Activated naive CD8-positive, alpha-beta T cell treated with anti-CD3 and anti-CD28 coated beads, Interleukin-2, amount 10 ng/mL, durations not matched to agents 7 days and 5 days (primary cell): ENCODE data around the gene NFAM1. TPM values are rescaled to one million over a fixed set of nuclear protein-coding genes. Genes with fewer than 3 reads are reported as not detected.

Source experiments
- ATAC-seq: fragments of 150-1000 bp; cut with Tn5 transposase; one replicate; pipeline ENCODE4 v1.10.0; 2021; ENCODE audit warnings: low read depth, moderate library complexity
- POLR2A ChIA-PET: fragments of 350-600 bp; sonication (Branson Sonifier 250); formaldehyde crosslinking; loops from one replicate; lab custom pipeline; 2021; ENCODE audit warnings: antibody characterized with exemption; lab: Charles Lee
- DNase-seq: peaks from one replicate; pipeline ENCODE4 v3.0.0; 2021
- H3K27ac Mint-ChIP-seq: one replicate; pipeline ENCODE4 v1.8.0; 2022; ENCODE audit warnings: mild to moderate bottlenecking, mixed read lengths
- H3K27me3 Mint-ChIP-seq: one replicate; pipeline ENCODE4 v1.8.0; 2022; ENCODE audit warnings: mild to moderate bottlenecking, moderate library complexity, mixed read lengths
- H3K36me3 Mint-ChIP-seq: one replicate; pipeline ENCODE4 v1.8.0; 2021; ENCODE audit warnings: mild to moderate bottlenecking, mixed read lengths
- H3K4me1 Mint-ChIP-seq: one replicate; pipeline ENCODE4 v1.8.0; 2021; ENCODE audit warnings: mixed read lengths
- H3K4me3 Mint-ChIP-seq: one replicate; pipeline ENCODE4 v1.8.0; 2022; ENCODE audit warnings: mild to moderate bottlenecking, moderate library complexity, mixed read lengths
- H3K9me3 Mint-ChIP-seq: one replicate; pipeline ENCODE4 v1.8.0; 2021; ENCODE audit warnings: mixed read lengths
- total RNA-seq, 2 experiments: library from RNA; stranded (reverse); gene quantifications; one replicate each; pipeline ENCODE4 v1.2.3, GENCODE V29; 2021

Gene NFAM1
- total RNA-seq, 2 experiments from 2014 or later = 0.22 to 0.26 TPM

DNA sequence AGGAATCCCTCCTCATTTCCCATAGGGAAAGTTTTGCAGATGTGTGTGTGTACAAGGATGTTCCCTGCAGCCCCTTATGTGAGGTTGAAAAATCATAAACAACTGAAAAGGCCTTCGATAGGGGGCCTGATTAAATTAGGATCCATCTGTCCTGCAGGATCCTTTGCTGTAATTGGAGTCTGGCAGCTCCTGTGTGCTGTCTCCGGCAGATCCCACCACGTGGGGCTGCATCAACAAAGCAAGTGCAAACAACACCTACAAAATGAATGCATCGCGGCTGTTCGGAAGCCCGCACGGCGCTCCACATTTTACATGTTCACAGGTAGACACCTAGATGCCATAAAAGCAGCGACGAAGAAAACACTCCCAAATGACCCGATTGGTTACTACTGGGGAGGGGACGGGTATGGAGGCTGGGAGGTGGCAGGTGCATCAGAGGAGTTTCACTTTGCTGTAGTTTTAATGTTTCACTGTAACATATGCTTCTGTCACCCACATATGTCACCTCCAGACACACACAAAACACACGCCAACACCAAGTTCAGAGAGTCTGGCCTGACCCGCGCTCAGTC is 52.2 kb downstream of the NFAM1 start:
- no peak overlapping the region for H3K4me3 Mint-ChIP-seq
- POLR2A ChIA-PET = no interaction called here
- peaks cover 3% of the 10 kb centered on the region for H3K4me1 Mint-ChIP-seq
- H3K36me3 Mint-ChIP-seq = no peaks in the 10 kb centered on the region
- H3K27me3 Mint-ChIP-seq = peaks cover 3% of the 10 kb centered on the region
- no peak overlapping the region for H3K27ac Mint-ChIP-seq
- H3K9me3 Mint-ChIP-seq = no peaks in the 10 kb centered on the region
- no peak for DNase-seq
- ATAC-seq = no peak

DNA sequence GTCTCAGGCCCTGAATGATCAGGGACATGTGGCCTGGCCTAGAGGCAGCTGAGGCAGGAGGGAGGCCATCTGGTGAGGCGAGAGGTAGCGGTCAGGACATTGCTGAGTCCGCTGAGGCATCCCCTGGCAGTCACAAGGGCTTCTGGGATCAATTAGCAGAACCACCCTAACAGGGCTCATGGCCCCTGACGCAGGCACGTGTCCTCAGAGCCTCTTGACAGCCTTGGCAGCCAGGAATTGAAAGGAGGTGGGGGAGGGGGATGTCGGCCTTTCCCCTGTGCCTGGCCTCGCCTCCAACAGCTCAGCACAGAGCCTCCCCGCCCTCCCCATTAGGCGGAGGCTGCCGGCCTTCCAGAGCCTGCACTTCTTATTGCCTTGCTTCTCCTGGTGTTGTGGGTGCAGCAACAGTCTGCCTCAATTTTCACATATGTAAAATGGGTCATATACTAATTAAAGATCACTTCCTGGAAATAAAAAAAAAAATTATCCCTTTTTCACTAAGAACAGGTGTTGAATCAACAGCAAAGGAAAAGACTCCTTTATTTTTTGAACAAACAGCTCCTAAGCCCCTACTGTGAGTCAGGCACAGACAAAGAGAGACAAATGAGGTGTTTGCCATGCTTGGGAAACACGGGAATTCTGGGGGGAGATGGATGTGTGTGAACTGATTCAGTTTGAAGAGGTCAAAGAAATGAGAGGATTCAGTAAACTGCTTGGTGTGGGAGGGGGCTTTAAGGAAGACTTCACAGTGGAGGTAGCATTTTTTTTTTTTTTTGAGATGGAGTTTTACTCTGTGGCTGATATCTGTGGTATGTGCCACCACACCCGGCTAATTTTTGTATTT is 55.3 kb downstream of the NFAM1 start:
- no peaks in the 10 kb centered on the region for H3K27me3 Mint-ChIP-seq
- POLR2A ChIA-PET = no interaction called here
- no peak for DNase-seq
- ATAC-seq = no peak
- no peak overlapping the region for H3K27ac Mint-ChIP-seq
- H3K4me3 Mint-ChIP-seq = no peak overlapping the region
- no peaks in the 10 kb centered on the region for H3K36me3 Mint-ChIP-seq
- H3K9me3 Mint-ChIP-seq = no peaks in the 10 kb centered on the region
- H3K4me1 Mint-ChIP-seq = peaks cover 6% of the 10 kb centered on the region

DNA sequence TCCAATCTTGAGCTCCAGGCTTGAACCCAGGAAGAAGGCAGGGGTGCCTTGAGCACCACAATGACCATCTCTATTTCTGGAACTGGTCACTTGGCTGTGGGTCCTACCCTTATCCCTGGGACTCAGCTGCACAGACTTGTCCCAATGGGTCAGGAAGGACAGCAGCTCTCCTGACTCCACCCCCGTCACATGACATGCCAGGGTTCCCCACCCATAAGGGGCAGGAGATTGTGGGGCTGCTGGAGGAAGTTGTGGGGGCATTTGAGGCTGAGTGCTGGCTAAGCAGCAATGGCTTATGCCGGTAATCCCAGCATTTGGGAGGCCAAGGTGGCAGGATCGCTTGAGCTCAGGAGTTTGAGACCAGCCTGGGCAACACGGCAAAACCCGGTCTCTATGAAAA is 56.2 kb downstream of the NFAM1 start:
- Mint-ChIP-seq H3K9me3 (no peaks in the 10 kb centered on the region), H3K27ac (no peak overlapping the region), H3K36me3 (no peaks in the 10 kb centered on the region), H3K4me1 (peaks cover 6% of the 10 kb centered on the region), H3K4me3 (no peak overlapping the region), H3K27me3 (no peaks in the 10 kb centered on the region)
- POLR2A ChIA-PET = no interaction called here
- no peak for ATAC-seq
- no peak for DNase-seq

DNA sequence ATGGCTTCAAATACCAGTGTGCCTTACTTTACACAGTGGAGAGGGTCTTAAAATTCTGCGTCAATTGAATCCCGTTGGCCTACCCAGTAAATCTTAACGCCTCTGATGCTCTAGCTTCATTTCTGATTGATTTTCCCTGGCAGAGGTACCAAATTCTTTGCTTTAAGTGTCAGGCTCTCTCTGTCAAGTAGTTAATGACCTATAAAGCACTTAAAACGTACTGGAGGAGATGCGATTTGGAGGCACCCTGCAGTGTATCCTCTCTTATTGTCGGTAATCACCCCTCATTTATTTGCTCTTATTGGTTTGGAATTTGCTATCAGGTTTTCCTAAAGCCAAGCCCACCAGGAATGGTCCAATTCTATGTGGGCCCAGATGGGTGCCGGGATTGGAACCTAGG is 59.2 kb downstream of the NFAM1 start:
- Mint-ChIP-seq H3K27me3 (peaks cover 6% of the 10 kb centered on the region), H3K4me3 (no peak overlapping the region), H3K4me1 (peaks cover 11% of the 10 kb centered on the region), H3K27ac (no peak overlapping the region), H3K36me3 (no peaks in the 10 kb centered on the region), H3K9me3 (no peaks in the 10 kb centered on the region)
- no peak for DNase-seq
- POLR2A ChIA-PET = no interaction called here
- no peak for ATAC-seq

DNA sequence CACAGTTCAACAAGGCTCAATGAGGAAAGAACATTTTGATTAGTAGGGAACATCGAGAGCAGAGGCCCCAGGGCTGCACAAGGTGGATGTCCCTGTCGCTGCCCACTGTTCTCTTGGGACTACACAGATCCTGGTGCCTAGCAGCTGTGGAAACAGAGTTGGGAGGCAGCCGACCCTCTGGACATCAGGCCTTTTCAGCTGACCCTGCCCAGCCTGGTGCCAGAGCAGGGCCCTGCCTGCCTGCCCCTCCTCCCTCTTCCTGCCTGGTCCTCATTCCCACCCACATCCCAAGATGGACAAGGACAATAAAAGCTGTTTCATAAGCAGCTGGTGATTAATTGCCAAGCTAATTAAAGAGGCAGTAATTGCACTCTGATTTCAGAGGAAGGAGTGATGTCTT is 60.7 kb downstream of the NFAM1 start:
- H3K27ac Mint-ChIP-seq = no peak overlapping the region

DNA sequence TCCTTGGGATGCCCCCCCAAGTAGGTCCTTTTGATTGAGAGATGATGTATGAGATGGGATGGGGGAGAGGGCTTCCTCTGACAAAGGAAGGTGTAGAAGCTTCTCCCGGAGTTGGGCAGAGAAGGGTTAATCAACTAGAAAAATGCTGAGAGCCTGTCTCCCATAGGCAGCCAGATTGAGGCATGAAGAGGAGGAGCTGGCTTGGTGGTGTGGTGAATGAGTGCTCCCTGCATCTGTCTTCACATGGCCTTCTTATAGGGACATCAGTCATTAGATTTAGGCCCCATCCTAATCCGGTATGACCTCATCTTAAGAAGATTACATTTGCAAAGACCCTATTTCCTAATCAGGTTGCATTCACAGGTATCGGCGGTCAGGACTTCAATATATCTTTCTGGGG is 61.1 kb downstream of the NFAM1 start:
- Mint-ChIP-seq H3K36me3 (no peaks in the 10 kb centered on the region), H3K27ac (no peak overlapping the region), H3K27me3 (peaks cover 25% of the 10 kb centered on the region), H3K4me3 (no peak overlapping the region), H3K9me3 (no peaks in the 10 kb centered on the region), H3K4me1 (peaks cover 14% of the 10 kb centered on the region)
- ATAC-seq (no peak), DNase-seq (no peak)
- POLR2A ChIA-PET = no interaction called here

More for the DNA sequence above, 60.7 kb downstream of the NFAM1 start:
- Mint-ChIP-seq H3K4me1 (peaks cover 14% of the 10 kb centered on the region), H3K27me3 (peaks cover 21% of the 10 kb centered on the region), H3K4me3 (no peak overlapping the region), H3K9me3 (no peaks in the 10 kb centered on the region), H3K36me3 (no peaks in the 10 kb centered on the region)
- ATAC-seq = no peak
- DNase-seq = no peak
- POLR2A ChIA-PET = no interaction called here

DNA sequence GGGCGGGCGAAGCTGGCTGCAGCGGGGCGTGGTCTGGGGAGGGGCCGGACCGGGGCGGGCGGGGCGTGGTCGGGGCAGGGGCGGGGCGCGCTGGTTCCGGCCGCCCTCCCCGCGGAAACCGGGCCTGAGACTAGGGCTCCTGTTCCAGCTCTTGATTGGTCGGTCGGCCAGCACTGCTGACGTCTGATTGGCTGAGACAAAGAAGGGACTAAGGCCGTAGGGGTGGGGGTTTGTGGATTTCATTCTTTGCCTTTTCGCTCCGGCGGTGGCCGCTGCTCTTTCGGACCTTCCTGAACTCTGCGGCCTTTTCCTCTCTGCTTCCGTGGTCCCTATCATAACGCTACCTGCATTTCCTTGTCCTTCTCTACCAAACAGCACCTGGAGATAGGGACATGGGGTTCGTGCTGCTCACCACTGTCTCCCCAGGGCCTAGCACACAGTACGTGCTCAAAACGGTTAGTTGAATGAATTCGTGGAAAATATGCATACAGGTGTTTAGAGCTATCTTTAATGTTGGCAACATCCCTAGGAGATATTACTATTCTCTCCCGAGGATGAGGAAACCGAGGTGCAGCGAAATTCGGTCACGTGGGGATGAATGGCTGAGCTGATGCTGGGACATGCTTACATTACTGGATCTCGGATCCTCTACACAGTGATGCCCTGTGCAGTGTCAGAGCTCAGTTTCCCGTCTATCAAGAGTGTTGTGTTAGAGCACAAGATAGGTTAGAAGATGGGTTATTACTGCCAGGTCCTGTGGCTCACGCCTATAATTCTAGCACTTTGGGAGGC is 62.8 kb downstream of the NFAM1 start:
- H3K36me3 Mint-ChIP-seq = no peaks in the 10 kb centered on the region
- H3K4me3 Mint-ChIP-seq = peak overlapping the region; percentile 90
- DNase-seq = peak; percentile 85
- peaks cover 14% of the 10 kb centered on the region for H3K4me1 Mint-ChIP-seq
- peak; percentile 99 for ATAC-seq
- no peaks in the 10 kb centered on the region for H3K9me3 Mint-ChIP-seq
- H3K27me3 Mint-ChIP-seq = peaks cover 41% of the 10 kb centered on the region
- POLR2A ChIA-PET = interaction anchor here (1.1 kb wide), 1 partner anchor 279 kb away, joined by 5 read pairs; the partner anchor contains the start of gene NDUFA6
- peak overlapping the region; percentile 76 for H3K27ac Mint-ChIP-seq

DNA sequence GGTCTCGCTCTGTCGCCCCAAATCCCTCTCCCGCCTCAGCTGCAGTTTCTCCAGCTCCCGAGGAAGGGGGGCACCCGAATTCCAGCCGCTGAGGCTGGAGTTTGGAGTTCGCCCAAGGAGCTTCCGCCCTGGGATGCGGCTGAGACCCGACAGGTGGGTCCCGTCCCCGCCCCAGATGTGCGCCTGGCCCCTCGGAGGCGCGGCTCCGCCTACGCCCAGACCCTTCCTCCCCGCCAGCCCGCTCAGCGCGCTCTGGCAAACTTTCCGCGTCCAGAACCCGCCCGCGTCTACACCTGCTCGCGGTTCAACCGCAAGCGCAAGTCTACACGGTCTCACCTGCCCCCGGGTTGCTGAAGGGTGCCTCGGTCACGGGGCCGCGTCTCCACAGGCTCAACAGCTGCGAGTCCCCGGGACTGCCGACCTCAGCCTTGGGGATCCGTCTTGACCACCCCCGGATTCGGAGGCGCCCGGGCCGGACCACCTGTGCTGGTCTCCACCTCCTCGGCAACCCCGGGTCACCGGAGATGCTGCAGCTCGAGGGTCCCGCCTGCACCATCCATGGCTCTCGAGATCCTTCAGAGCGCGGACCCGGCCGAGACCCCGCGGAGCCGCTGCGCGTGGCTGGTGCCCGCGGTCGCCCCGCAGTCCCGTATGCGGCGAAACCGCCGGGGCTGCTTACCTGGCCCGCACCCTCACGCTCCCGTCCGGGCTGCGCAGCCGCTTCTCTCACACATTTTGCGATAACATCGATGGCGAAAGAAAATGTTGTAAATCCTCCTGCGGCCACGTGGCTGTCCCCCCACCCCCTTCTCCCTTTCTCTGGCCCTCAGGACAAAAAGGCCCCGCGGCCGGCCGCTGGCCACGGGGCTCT is 63.6 kb downstream of the NFAM1 start:
- H3K4me3 Mint-ChIP-seq = peak overlapping the region; percentile 90
- ATAC-seq (peak; percentile 35), DNase-seq (no peak)
- no peaks in the 10 kb centered on the region for H3K9me3 Mint-ChIP-seq
- no peaks in the 10 kb centered on the region for H3K36me3 Mint-ChIP-seq
- H3K27me3 Mint-ChIP-seq = peaks cover 48% of the 10 kb centered on the region
- POLR2A ChIA-PET = no interaction called here
- no peak overlapping the region for H3K27ac Mint-ChIP-seq
- peaks cover 14% of the 10 kb centered on the region for H3K4me1 Mint-ChIP-seq

DNA sequence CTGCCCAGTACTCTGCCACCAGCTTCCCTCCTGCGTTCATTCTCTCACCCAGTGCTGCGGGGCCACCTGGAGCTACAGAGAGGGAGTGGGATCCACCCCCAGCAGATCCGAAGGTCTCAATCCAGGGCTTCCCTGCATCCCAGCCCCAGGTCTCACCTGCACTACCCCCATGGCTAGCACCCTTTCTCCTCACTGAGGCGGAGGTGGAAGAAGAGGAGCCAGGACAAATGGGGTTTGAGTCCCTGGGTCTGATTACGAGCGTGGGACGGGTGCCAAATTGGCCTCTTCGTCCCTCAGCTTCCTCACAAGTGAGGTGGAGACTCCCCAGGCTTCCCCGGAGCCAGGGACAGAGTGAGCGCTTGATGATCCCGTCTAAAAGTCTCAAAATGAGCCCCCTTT is 64.2 kb downstream of the NFAM1 start:
- Mint-ChIP-seq H3K27ac (no peak overlapping the region), H3K4me1 (peaks cover 14% of the 10 kb centered on the region)
- DNase-seq = no peak

DNA sequence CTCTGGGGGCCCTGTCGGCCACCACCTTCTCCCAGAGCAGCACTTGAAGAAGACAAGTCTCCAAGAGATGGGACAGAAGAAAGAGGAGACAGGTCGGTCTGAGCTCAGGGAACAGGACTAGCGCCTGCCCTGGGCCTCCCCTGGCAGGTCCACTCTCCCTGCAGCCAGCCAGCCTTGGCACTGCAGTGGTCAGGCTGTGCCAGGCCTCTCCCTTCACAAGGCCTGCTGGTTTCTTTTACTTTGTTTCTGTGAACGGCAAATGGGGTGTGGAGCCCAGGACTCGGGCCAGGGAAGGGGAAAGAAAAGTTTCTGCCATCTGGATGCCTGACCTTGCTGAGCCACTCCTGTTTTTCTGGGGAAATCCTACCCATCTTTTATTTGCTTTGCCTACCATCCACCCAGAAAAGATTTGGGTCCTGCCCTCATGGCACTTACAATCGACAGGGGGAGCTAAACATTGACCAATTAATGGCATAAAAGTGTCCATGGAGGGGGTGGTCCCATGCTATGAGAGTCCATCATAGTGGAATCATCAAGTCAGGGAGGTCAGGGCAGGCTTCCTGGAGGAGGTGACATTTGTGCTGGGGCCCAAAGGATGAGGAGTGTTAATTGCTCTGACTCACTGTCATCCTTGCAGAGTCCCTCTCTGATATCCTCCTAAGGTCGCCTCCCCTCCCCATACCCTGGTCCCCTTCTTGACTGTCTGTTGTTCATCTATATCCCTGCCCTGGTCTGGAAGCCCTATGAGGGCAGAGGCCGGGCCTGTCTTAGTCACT is 65.2 kb downstream of the NFAM1 start:
- no peak overlapping the region for H3K4me3 Mint-ChIP-seq
- no peaks in the 10 kb centered on the region for H3K9me3 Mint-ChIP-seq
- POLR2A ChIA-PET = interaction anchor here (0.7 kb wide), 1 partner anchor 22 kb away, joined by 4 read pairs; no protein-coding TSS in a partner anchor
- no peak for ATAC-seq
- no peaks in the 10 kb centered on the region for H3K36me3 Mint-ChIP-seq
- peaks cover 14% of the 10 kb centered on the region for H3K4me1 Mint-ChIP-seq
- H3K27ac Mint-ChIP-seq = no peak overlapping the region
- H3K27me3 Mint-ChIP-seq = peaks cover 49% of the 10 kb centered on the region
- no peak for DNase-seq

More for the DNA sequence above, 64.2 kb downstream of the NFAM1 start:
- H3K4me3 Mint-ChIP-seq = peak overlapping the region; percentile 90
- ATAC-seq = no peak
- POLR2A ChIA-PET = no interaction called here
- no peaks in the 10 kb centered on the region for H3K9me3 Mint-ChIP-seq
- H3K36me3 Mint-ChIP-seq = no peaks in the 10 kb centered on the region
- peaks cover 49% of the 10 kb centered on the region for H3K27me3 Mint-ChIP-seq

DNA sequence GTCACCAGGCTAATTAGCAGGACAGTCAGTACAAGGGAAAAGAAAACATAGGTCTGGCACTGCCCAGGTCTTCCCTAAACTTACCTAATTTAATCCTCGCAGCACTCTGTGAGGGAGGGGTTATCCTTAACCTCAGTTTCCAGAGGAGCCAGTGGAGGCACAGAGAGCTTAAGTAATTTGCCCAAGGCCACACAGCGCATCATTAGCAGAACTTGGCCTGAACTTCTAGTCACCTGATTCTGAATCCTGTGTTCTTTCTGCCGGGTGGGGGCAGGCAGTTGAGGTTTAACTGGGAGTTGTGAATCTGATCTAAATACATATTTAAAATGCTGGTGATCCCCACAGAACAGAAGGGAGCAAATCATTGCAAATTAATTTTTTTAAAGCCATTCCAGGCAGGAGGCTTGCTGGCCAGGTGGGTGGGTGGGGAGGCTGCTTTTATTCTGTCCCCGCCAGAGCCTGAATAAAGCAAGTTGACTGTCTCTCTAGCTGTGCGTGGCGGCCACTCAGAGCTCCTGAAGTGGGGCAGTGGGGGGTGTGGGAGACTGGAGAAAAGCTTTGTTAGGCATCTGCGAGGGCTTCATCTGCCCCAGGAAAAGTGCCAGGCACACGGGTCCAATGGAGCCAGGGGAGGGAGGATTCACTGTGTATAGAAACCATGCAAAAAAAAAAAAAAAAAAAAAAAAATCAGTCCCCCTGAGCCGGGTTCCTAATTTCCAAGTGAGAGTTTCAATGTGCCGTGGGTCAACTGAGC is 66.1 kb downstream of the NFAM1 start:
- ATAC-seq (no peak), DNase-seq (no peak)
- peaks cover 14% of the 10 kb centered on the region for H3K4me1 Mint-ChIP-seq
- H3K36me3 Mint-ChIP-seq = no peaks in the 10 kb centered on the region
- H3K4me3 Mint-ChIP-seq = no peak overlapping the region
- H3K27me3 Mint-ChIP-seq = peaks cover 51% of the 10 kb centered on the region
- H3K27ac Mint-ChIP-seq = no peak overlapping the region
- POLR2A ChIA-PET = interaction anchor here (0.6 to 0.7 kb wide), 2 partner anchors 21 to 408 kb away, joined by 4 read pairs; no protein-coding TSS in a partner anchor
- no peaks in the 10 kb centered on the region for H3K9me3 Mint-ChIP-seq
